ENCODE results near the gene TTC27. TPM values are rescaled to one million over a fixed set of nuclear protein-coding genes. Genes with fewer than 3 reads are reported as not detected.
A peak's percentile ranks its signal among the peaks of the same experiment; 100 is the strongest.

The TTC27 gene
- polyA plus RNA-seq, 3 donors: 4.0 to 4.8 (median 4.4) TPM

DNA sequence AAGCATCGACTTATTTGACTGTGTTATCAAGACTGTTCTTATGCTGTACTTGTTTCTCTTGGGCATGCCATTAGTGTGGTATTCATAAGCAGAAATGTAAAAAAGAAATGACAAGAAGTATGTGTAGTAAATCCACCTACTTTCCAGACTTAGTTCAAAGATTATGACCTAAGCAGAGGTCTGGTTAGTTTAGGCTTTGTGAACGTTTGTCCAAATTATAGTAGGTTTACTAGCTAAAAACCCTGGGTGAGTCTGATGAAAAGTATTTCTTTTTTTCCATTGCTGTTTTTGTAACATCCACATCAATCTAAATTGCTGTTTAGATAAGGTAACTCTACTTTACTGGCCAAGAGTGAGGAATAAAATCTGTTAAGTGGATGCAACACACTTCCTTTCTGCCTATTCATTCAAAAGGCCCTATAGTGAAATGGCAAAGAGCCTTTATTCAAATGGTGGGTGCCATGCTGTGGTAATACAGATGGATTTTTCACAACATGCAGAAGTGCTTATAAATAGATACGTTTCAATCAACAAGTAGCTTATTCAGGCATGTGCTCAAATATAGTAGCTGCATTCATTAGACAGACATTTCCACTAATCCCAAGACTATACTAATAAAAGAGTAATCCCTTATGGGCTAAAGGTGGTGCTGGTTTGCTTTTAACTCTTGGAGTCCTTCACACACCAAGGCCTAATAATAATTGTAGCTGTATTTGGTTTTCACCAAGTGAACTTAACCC is 196.4 kb downstream of the TTC27 start:
- Mint-ChIP-seq H3K27ac (peak overlapping the region in 1 of 7 donors; percentile 19), H3K27me3 (ENCODE audit: low read depth in 3 of 3) (peaks cover 0 to 5% (median 0%) of the 10 kb centered on the region in 3 donors), H3K9me3 (peaks cover 2 to 10% (median 4%) of the 10 kb centered on the region in 7 donors), H3K4me3 (no peak overlapping the region), H3K36me3 (peaks cover 0 to 5% of the 10 kb centered on the region in 2 donors), H3K4me1 (peaks cover 4% of the 10 kb centered on the region)
- Histone ChIP-seq H3K9me3 (replicated peaks in 1 of 2; ENCODE audit: control insufficient read depth in 1 of 2, insufficient read depth in 1 of 2, low read length in 2 of 2) (no peaks in the 10 kb centered on the region), H3K4me2 (replicated peaks; ENCODE audit: extremely low read depth, low read length, poor library complexity, severe bottlenecking) (no peak overlapping the region), H3K79me2 (ENCODE audit: insufficient read depth, low read length) (no peaks in the 10 kb centered on the region), H2AFZ (ENCODE audit: insufficient read depth, low read depth, low read length, poor library complexity, severe bottlenecking) (no peak overlapping the region), H3K36me3 (replicated peaks in 1 of 2; ENCODE audit: control insufficient read depth in 1 of 2, insufficient read depth in 2 of 2, low read length in 2 of 2) (peaks cover 0 to 10% of the 10 kb centered on the region in 2 donors), H3K9ac (ENCODE audit: insufficient read depth, low read length, poor library complexity, severe bottlenecking) (no peak overlapping the region), H3K27ac (ENCODE audit: low read depth in 1 of 2, low read length in 2 of 2) (no peak overlapping the region), H3K27me3 (ENCODE audit: control insufficient read depth in 2 of 2, insufficient read depth in 2 of 2, low read length in 2 of 2) (no peaks in the 10 kb centered on the region), H3K4me3 (replicated peaks in 1 of 3; ENCODE audit: low read depth in 2 of 3, low read length in 3 of 3) (no peak overlapping the region), H3K4me1 (ENCODE audit: control insufficient read depth in 1 of 2, insufficient read depth in 2 of 2, low read length in 2 of 2) (no peaks in the 10 kb centered on the region), H4K20me1 (ENCODE audit: insufficient read depth, low read length) (no peaks in the 10 kb centered on the region)
- TF ChIP-seq, protein P1, sequence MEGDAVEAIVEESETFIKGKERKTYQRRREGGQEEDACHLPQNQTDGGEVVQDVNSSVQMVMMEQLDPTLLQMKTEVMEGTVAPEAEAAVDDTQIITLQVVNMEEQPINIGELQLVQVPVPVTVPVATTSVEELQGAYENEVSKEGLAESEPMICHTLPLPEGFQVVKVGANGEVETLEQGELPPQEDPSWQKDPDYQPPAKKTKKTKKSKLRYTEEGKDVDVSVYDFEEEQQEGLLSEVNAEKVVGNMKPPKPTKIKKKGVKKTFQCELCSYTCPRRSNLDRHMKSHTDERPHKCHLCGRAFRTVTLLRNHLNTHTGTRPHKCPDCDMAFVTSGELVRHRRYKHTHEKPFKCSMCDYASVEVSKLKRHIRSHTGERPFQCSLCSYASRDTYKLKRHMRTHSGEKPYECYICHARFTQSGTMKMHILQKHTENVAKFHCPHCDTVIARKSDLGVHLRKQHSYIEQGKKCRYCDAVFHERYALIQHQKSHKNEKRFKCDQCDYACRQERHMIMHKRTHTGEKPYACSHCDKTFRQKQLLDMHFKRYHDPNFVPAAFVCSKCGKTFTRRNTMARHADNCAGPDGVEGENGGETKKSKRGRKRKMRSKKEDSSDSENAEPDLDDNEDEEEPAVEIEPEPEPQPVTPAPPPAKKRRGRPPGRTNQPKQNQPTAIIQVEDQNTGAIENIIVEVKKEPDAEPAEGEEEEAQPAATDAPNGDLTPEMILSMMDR (IDR thresholded peaks at IDR 0.05): no peak
- intact Hi-C loops (cut with micrococcal nuclease): no loop called here
- WGBS (ENCODE audit: insufficient coverage): 100% methylated on average over 1 of the region's 3 CpGs
- DNase-seq: no peak

DNA sequence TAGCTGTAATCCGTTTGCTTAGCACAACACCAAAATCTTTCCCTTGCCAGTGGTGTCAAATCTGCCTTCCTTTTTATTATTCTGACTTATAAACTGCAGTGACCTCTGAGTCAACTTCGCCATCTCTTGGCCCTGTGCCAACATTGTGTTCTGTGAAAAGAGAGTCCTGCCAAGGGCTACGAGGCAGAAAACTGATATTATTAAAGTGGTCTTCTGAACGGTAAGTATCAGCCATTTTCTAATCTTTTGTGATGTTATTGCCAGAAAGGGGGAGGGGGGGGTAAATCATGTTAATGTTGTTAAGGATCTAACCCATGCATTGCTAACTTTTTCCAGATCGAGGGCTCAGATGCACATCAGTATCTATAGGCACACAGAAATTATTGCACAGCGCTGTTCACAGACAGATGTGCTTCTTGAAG is 197.5 kb downstream of the TTC27 start:
- H3K9me3 ChIP-seq (replicated peaks in 1 of 2; ENCODE audit: control insufficient read depth in 1 of 2, insufficient read depth in 1 of 2, low read length in 2 of 2): no peaks in the 10 kb centered on the region
- H3K9ac ChIP-seq (ENCODE audit: insufficient read depth, low read length, poor library complexity, severe bottlenecking): no peak overlapping the region
- intact Hi-C loops (cut with micrococcal nuclease): no loop called here
- H3K27ac ChIP-seq (ENCODE audit: low read depth in 1 of 2, low read length in 2 of 2): no peak overlapping the region
- Mint-ChIP-seq H3K4me1 (peaks cover 4% of the 10 kb centered on the region), H3K27me3 (ENCODE audit: low read depth in 3 of 3) (peaks cover 0 to 5% (median 0%) of the 10 kb centered on the region in 3 donors), H3K4me3 (no peak overlapping the region), H3K27ac (no peak overlapping the region), H3K9me3 (peaks cover 2 to 14% (median 4%) of the 10 kb centered on the region in 7 donors), H3K36me3 (peaks cover 0 to 2% of the 10 kb centered on the region in 2 donors)
- H3K4me2 ChIP-seq (replicated peaks; ENCODE audit: extremely low read depth, low read length, poor library complexity, severe bottlenecking): no peak overlapping the region
- no peak overlapping the region for H2AFZ ChIP-seq (ENCODE audit: insufficient read depth, low read depth, low read length, poor library complexity, severe bottlenecking)
- 89% methylated on average over 3 of the region's 6 CpGs for WGBS (ENCODE audit: insufficient coverage)
- no peak for DNase-seq
- peaks cover 0 to 10% of the 10 kb centered on the region in 2 donors for H3K36me3 ChIP-seq (replicated peaks in 1 of 2; ENCODE audit: control insufficient read depth in 1 of 2, insufficient read depth in 2 of 2, low read length in 2 of 2)
- H4K20me1 ChIP-seq (ENCODE audit: insufficient read depth, low read length): no peaks in the 10 kb centered on the region
- no peaks in the 10 kb centered on the region for H3K4me1 ChIP-seq (ENCODE audit: control insufficient read depth in 1 of 2, insufficient read depth in 2 of 2, low read length in 2 of 2)
- TF ChIP-seq, protein P1 (IDR thresholded peaks at IDR 0.05): no peak
- H3K27me3 ChIP-seq (ENCODE audit: control insufficient read depth in 2 of 2, insufficient read depth in 2 of 2, low read length in 2 of 2): no peaks in the 10 kb centered on the region
- no peak overlapping the region for H3K4me3 ChIP-seq (replicated peaks in 1 of 3; ENCODE audit: low read depth in 2 of 3, low read length in 3 of 3)
- no peaks in the 10 kb centered on the region for H3K79me2 ChIP-seq (ENCODE audit: insufficient read depth, low read length)
